HG02981 (cell line): ENCODE measurements around the gene ADARB1.

Experiments
- ATAC-seq: cut with Tn5 transposase; IDR thresholded peaks from one replicate; pipeline ENCODE4 v1.9.1; 2021; ENCODE audit warnings: mild to moderate bottlenecking, moderate library complexity; ENCODE audit not compliant: unreplicated experiment

Gene ADARB1

DNA sequence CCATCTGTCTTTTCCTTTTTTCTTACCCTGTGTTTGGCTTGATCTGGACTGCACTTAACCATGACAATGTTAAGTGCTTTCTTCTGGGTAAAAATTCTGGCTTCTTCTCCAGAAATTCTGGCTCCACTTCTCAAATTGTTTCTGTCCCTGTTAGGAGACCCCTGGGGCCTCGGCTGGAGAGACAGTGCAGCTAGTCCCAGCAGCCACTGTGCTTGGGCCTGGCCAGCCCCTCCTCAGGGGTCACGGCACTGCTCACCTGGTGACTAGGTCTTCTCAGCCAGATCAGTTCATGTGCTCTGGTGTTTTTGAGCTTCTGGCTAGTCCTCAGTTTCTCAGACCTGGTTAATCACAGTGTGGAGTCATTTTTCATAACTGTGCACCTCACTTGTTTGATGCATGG is 72.4 kb downstream of the ADARB1 start:
- no peak for ATAC-seq

DNA sequence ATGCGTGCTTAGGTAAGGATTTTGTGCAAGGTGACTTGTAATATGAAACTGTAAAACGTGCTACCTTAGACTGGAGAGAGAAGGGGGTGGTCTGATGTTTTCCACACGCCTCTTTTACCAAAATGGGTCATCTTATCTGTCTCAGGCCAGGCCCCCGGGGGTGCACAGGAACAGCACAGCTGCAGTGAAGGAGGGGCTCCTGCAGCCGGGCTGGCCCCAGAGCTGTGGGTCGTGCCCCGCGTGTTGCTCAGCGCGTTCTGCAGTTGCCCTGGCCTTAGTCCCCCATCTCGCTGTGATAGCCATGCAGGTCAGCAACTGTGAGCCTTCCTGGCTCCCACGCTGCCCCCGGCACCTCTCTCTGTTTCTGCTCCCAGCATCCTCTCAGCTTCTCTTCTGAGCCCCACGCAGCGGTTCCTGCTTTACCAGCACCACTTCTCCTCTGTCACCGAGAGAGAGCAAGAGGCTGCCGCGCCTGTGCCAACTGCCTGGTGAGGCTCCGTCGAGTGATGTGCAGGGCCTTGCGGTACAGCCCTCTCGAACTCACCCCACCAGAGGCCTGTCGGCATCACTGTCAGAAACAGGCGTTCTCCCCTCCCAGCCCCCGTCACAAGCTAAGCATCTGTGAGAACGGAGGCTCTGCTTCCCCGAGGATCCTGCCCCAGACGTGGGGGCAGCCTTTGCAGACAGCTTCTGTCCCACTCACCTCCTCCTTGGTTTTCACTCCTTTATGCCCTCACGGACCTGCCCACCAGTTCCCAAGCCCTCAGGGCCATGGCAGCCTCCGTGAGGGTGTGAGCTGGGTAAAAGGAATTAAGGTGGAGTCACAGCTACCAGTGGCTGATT is 73.3 kb downstream of the ADARB1 start:
- no peak for ATAC-seq

DNA sequence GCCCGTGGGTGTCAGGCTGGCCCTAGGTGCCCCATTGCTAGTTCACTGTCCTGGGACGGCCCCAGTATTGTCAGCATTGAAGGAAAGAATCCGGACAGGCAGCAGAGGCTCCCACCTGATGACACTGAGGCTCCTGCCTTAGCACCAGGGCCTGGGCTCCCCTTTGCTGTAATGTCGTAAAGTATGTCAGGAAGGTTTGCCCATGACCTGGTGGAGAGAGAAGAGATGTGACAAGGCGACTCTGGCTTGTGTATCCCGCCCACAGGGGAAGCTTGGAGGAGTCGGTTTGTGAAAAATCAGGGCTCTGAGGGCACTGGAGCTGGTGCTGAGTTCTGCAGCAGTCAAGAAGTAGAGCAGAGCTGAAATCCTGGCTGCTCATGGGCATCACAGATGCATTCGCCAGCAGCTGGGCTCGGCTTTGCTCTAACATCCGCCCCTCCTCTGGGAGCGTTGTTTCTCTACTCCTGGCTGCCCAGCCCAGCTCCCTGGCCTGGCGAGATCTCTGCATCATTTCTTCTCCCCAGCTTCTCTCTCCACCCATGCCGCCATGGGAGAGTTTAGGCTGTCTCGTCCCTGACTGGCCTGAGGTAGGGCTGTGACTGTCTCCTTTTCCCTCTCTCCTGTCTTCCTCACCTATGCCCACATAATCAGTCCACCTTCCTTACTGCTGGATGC is 74.1 kb downstream of the ADARB1 start:
- ATAC-seq, result no peak

DNA sequence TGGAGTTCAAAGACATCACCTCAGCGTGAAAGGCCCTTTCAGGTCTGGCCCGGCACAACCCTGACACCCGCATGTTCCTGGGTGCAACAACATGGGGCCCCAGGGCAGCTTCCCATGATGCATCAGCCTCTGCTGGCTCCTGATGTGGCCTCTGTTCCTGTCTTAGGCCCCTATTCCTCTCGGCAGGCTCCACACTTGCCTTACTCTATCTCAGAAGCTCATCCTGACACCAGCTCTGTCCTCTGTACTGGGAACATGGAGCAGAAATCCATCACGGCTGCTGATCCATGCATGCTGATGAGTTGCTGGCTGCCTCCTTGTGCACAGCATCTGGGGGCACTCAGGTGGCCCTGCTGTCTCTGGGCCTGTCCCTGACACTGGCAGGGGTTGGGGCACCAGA is 74.6 kb downstream of the ADARB1 start:
- ATAC-seq, result no peak

DNA sequence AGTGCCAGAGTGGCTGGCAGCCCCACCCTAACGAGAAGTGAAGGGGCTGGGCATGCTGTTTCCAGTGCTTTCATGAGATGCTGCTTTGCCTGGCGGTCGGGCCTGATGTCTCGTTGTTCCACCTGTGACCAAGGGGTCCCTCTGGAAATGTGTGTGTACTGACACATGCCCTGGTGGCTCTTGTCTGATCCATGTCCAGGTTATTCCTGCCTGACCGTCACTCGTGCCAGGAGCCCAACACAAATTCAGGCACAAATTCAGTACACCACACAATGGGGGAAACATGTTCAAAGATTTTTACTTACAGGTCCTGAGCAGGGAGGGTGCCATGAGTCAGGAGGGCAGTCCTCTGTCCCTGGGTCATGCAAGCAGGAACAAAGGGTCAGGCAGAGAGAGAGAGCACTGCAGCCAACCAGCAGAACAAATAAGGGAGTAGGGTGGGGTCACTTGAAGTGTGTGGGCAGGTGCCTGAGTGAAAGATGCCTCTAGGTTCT is 76.3 kb downstream of the ADARB1 start:
- no peak for ATAC-seq

DNA sequence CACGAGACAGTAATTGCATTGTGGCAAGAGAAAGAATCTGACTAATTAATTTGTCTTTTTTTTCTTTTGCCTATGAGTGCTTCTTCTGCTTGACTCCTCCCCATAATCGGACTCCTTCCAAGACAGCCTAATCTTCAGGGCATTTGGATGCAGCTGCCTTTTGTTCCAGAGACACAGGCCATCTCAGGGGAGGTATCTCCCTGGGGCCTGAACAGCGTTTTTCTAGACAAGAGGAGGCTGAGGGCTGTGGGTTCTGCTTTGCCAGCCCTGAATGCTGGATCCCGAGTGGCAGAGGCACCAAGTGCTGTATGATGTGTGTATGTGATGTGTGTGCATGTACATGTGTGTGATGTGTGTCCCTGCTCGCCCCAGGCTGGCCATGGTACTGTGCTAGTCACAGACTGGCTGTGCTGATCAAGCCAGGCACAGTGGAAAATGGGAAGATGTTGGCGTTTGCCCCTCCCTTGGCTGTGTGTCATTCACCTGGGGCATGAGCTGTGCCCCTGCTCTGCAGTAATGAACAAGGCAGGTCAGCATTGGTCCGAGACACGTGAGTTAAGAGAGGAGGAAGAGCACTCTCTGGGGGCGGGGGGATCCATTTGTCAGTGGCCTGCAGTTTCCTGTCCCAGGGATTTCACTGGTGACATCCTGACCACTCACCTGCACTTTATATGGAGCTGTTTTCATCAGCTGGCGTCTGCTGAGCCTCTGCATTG is 77.2 kb downstream of the ADARB1 start:
- ATAC-seq, result no peak

DNA sequence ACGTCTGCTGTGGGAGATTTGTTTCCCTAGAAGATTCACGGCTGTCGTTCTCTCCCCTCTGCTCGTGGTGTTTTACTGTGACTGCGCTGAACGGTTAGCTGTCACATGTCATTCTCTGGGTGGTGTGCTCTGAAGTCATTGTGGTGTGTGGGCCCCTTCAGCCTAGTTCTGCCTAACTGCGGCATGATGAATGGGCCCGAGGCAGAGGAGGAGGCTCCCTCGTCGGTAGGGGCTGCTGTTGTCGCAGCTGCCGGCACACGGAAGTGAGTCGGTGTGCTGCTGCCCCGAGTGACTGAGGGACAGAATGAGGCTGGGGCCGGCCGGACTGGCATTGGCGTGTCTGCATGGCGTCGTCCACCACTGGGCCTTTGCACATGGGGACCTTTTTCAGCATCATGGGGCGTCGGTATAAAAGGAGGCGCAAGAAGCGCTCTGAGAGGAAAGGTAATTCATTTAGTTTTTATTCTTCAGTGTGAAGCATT is 77.9 kb downstream of the ADARB1 start:
- no peak for ATAC-seq

DNA sequence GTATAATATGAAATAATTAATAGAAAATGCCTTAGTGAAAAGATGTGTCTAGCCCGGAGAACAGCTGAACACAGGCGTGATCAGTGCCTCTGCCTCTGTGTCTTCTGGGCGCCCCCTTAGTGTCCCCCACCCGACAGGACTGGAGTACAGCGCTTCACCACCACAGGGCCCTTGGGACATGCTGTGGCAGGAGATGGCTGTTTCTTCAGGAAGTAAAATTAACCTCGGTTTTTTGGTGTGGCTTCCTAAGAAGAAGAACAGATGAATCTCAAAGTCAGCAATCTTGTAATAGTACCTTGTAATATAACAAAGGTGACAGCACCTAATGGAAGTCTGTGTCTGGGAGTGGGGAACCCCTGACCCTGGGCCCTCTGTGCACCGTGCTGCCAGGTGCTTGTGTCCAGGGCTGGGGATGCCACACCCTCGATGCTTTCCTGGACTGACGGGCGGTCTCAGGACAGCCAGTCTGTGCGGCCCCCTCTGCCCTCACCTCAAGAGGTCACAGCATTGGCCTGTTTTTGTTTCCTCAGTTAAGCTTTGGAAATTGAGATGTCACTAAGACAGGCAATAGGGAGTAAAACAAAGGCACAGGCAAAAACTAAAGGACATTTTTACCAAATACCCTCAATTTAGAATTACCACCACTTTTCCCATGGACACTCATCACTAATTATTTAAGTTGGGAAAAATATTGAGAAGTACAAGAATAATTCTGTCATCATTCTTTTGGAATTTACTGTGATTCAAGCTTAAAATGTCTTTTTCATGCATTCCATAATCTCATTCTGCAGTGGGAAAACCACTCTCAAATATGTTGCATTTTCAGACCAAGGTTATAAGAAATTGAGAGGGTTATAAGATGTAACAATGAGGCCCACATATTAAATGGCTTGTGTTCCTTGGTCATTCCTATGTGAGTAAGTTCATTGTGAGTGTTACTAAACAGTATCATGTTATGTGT is 79.3 kb downstream of the ADARB1 start:
- ATAC-seq, result no peak

DNA sequence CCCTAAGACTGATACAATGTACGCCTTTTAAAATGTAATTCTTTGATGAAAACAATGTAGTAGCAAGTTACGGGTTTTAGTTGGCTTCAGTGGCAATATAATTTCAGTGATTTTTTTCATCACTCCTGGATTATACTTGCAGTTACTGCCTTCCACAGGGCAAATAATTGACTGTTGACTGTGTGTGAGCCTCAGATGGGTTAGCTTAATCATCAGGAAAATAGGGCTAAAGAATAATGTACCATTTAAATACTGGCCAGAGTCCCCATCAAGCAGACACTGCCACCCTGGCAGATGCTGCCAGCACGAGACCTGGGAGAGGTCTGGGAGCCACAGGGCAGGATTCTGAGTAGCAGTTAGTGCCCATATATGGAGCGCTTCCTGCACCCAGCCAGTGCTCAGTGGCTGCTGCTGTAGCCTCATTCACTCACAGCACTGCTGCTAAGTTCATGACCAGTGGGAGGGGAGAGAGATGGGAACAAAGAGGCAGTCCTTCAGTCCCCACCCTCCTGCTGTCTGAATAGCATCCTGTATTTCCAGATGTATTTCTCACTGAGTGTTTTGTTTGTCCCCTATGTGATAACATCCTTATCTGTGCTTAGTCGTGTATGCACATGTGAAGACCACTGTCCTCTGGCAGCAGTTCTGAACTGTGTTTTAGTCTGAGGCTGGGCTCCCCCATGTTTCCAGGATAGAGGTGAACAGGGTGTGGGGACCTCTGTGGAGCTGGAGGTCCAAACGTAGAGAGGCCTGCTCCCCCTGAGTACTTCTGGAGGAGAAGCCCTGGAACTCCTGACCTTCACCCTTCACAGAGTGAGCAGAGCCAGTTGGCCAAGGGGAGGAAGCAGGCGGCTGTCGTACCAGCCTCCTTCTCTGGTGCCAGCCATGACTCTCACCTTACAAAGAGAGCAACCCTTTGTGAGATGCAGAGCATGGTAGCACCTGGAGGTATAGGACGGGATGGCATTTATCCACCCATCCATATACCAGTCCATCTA is 80.4 kb downstream of the ADARB1 start:
- no peak for ATAC-seq

DNA sequence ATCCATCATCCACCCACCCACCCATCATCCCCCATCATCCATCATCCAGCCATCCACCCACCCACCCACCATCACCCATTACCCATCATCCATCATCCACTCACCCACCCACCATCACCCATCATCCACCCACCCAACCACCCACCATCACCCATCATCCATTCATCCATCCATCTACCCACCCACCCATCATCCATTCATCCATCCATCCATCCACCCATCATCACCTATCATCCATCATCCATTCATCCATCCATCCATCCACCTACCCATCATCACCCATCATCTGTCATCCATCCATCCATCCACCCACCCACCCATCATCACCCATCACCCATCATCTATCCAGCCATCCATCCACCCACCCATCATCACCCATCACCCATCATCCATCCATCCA is 81.5 kb downstream of the ADARB1 start:
- no peak for ATAC-seq

DNA sequence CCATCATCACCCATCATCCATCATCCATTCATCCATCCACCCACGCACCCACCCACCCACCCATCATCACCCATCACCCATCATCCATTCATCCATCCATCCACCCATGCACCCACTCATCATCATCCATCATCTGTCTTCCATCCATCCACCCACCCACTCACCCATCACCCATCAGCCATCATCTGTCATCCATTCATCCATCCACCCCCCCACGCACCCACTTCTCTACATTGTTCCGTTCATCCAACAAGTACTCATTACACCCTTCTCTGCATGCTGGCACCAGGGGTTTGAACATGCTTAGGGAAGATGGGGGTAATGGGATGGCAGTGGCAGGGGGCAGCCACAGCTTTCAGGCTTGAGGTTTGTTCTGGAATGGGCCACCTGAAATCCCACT is 82.1 kb downstream of the ADARB1 start:
- ATAC-seq, result no peak

DNA sequence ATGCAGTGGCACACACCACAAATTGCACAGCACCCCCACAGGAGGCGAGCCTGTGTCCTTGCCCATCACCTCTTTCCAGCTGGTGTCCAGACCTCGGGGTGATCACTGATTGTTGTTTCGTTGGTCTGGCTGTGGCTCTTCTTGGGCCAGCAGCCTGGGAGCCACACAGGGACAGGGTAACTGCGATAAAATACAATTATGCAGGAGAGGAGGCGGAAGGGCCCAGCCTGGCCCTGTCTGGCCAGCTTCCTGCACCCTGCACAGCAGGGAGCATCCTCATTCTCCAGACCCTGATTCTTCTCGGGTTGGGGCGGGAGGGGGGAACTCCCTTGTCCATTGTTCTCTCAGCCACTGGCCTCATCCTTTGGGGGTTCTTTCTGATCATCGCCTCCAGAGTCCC is 83.6 kb downstream of the ADARB1 start:
- no peak for ATAC-seq

DNA sequence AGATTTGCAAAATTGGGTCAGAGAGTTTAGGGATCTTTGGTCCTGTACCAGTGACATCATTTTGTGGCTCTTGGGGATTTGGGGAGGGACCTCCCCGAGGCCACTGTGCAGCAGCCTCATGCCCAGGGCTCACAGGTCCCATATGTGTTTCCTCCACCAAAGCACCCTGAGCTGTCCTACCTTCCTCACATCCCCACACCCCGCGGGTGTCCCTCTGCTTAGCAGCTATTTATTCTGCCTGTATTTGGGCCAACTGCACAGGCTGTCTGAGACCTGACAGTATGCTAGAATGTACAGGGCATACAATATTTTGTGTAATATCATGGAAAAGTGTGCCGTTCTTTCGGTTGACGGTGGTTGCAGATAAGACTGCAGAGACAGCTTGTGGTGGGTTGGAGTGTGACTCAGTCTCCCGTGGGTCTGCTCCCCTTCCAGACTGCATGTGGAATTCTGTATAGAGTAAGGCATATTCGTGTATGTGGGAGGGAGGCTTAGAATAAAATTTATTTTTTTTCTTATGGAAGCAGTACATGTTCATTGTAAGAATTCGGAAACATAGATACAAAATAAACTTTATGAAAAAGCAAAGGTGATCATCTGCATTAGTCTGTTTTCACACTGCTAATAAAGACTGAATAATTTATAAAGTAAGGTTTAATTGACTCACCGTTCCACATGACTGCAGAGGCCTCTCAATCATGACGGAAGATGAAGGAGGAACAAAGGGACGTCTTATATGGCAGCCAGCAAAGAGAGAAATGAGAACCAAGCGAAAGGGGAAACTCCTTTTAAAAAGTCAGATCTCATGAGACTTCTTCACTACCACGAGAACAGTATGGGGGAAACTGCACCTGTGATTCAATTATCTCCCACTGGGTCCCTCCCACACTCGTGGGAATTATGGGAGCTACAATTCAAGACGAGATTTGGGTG is 84.4 kb downstream of the ADARB1 start:
- no peak for ATAC-seq

DNA sequence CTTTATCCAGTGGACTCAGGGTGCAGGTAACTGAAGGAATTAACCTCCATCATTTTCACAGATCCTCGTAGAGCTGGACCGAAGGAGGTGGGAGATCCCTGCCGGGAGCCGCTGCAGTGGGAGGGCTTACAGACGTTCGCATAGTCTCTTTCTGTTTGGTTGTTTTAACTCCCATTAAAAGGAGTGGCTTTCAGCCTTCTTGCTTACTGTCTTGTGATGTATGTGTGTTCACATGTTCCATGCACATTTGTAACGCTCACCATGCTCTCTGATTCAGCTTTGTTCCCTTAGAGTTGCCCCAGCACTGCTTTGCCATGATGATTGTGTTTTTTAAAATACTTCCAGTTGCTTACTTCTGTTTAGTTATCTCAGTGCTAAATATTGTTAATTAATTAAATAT is 85.8 kb downstream of the ADARB1 start:
- ATAC-seq, result no peak

DNA sequence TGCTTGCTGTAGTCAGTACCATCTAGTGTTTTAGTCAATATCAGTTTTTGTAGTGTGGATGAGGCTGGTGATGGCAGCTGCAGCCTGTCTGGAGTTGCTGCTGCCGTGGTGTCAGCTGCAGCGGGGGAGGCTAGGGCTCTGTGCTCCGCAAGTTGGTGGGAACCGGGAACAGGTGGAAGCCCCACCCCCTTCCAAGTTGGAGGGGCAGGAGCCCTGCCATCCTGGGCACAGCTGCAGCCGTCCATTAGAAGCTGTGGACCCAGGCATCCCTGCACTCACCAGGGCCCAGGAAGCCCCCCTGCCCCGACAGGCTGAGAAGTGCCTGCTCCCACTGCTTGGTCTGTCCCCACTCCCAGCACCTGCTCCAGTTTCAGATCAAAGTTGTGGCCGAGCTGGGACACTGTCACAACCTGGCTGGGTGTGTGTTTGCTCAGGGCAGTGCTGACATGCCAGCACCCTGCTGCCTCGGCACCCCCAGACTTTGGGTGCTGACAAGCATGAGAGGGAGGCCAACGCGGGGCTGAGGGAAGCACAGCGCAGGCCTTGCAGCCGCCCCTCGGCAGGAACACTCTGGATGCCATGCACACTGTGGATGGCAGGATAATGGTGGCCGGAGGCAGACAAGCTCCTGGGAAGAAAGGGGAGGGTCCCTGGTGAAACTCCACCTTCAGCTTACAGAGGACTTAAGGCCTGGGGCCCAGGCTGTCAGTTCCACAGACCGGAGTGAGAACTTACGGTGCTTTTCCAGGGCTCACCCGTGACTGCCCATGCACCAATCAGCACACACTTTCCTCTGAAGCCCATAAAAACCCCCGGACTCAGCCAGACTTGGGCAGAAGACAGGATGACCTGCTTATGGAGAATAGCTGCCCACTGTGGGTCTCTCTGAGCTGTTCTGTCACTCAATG is 86.9 kb downstream of the ADARB1 start:
- ATAC-seq, result no peak

DNA sequence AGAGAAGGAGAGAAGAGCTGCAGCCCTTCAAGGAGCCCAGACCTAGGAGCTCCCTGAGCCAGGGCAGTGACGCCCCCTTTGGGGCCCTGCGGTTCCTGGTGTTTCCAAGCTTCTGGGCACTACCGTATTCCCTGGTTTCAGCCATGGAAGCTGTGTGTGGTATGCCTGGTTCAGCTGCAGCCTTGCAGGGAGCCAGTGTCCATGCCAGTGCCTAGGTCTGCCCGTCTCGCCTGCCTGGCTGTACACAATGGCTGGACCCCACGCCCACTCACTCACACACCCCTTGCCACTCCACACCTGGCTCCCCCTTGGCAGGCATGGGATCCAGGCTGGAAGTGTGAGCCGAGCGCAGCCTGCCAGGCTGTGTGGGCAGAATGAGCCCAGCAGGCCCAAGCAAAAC is 87.7 kb downstream of the ADARB1 start:
- no peak for ATAC-seq

DNA sequence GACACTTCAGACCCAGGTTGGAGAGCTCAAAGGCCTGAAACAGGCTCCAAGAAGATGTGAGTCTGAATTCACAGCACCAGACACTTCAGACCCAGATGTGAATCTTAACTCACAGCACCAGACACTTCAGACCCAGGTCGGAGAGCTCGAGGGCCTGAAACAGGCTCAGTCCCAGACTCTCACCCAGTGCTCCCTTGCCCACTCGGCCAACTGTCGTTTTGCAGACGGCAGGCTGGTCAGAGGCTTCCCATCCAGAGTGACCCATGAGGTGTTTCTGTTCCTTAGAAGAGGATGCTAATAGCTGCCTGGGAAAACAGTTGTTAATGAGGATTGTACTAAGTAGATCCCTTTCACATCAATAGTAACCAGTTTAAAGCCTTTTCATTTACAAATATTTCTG is 88.4 kb downstream of the ADARB1 start:
- ATAC-seq, result no peak
